Gastrocnemius medialis (tissue), 4 donors: Measurements from ENCODE around the gene GFPT1.

Experiments used
- CTCF ChIP-seq, 5 experiments: fragments of 450-650 bp in 3 of 5; fragments of 200-600 bp in 2 of 5; sonication (generic) in 2 of 5; IDR thresholded peaks in 4 of 5; conservative IDR thresholded peaks in 1 of 5; 1 replicate in 4 of 5; 2 replicates in 1 of 5; pipeline ENCODE4 v1.5.1; 2016 to 2019; ENCODE audit warnings: antibody characterized with exemption in 5 of 5, mild to moderate bottlenecking in 3 of 5, moderate library complexity in 3 of 5
- POLR2A ChIP-seq, 2 donors: fragments of 450-650 bp; IDR thresholded peaks; one replicate each; pipeline ENCODE4 v1.6.1; 2017; ENCODE audit warnings: antibody characterized with exemption in 2 of 2, mild to moderate bottlenecking in 2 of 2, moderate library complexity in 2 of 2

- TF ChIP-seq POLR2A (IDR thresholded peaks at IDR 0.05): no peak
- no peak for TF ChIP-seq CTCF (IDR thresholded peaks at IDR 0.05 in 4 of 5, conservative IDR thresholded peaks at IDR 0.05 in 1 of 5)
These were observed 37.4 kb upstream of the GFPT1 start for GRCh38 chr2:69424419-69424818.
